ENCODE measurements around the gene MUC4.

DNA sequence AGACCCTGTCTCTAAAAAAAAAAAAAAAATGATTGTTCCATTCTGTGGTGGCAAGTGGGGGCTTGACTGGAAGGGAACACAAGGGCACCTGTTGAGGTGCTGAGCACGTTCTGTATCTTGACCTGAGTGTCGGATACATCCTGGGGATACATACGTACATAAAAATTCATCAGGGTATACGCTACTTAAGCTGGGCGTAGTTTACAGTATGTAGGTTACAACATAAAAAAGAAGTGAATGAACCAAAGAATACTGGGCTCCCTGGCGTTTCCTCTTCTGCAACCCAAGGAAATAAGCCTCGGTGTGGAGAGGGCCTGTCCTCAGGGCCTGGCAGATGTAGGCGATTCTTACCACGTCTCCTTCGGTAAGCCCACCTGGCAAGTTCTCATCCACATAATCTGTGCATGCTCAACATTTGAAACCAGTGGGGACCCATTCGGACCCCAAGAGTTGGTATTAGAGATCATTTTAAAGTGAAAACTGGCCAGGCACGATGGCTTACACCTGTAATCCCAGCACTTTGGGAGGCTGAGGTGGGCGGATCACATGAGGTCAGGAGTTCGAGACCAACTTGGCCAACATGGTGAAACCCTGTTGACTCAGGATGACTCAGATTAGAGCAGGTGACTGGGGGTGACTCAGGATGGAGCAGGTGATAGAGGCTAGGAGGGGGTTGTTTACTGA lies 96.0 kb downstream of the MUC4 start:
- TF ChIP-seq POLR2A (IDR thresholded peaks at IDR 0.05), result no peak
- TF ChIP-seq, protein P1, sequence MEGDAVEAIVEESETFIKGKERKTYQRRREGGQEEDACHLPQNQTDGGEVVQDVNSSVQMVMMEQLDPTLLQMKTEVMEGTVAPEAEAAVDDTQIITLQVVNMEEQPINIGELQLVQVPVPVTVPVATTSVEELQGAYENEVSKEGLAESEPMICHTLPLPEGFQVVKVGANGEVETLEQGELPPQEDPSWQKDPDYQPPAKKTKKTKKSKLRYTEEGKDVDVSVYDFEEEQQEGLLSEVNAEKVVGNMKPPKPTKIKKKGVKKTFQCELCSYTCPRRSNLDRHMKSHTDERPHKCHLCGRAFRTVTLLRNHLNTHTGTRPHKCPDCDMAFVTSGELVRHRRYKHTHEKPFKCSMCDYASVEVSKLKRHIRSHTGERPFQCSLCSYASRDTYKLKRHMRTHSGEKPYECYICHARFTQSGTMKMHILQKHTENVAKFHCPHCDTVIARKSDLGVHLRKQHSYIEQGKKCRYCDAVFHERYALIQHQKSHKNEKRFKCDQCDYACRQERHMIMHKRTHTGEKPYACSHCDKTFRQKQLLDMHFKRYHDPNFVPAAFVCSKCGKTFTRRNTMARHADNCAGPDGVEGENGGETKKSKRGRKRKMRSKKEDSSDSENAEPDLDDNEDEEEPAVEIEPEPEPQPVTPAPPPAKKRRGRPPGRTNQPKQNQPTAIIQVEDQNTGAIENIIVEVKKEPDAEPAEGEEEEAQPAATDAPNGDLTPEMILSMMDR (IDR thresholded peaks at IDR 0.05), result no peak
